GM12891 (cell line): Measurements from ENCODE around the gene RPL13.

ENCODE experiments used
- DNase-seq: peaks from one replicate; pipeline ENCODE4 v3.0.0; 2011; ENCODE audit warnings: low spot score; ENCODE audit not compliant: insufficient read length
- FAIRE-seq: peaks from 2 replicates; lab custom pipeline; 2011; peaks lifted over from hg19 to GRCh38; lab: Jason Lieb, UNC
- PAX5 ChIP-seq: IDR thresholded peaks from 2 replicates; pipeline ENCODE4 v1.6.1; 2011; ENCODE audit warnings: low read length, moderate library complexity, mild to moderate bottlenecking; ENCODE audit not compliant: insufficient read depth, severe bottlenecking
- POLR2A ChIP-seq: IDR thresholded peaks from 2 replicates; pipeline ENCODE4 v1.6.1; 2011; ENCODE audit warnings: low read depth, low read length, control low read depth
- POLR2AphosphoS5 ChIP-seq: IDR thresholded peaks from 2 replicates; pipeline ENCODE4 v1.6.1; 2011; ENCODE audit warnings: low read depth, low read length, control low read depth
- POU2F2 ChIP-seq: IDR thresholded peaks from 2 replicates; pipeline ENCODE4 v1.6.1; 2011; ENCODE audit warnings: low read depth, mild to moderate bottlenecking, control low read depth, low read length, moderate library complexity
- SPI1 ChIP-seq: IDR thresholded peaks from 2 replicates; pipeline ENCODE4 v1.6.1; 2011; ENCODE audit warnings: low read depth, low read length, control low read depth
- TAF1 ChIP-seq: IDR thresholded peaks from 2 replicates; pipeline ENCODE4 v1.6.1; 2011; ENCODE audit warnings: low read depth, low read length, control low read depth

The RPL13 gene

GRCh38 chr16:89571636-89572035 lies 11.2 kb downstream of the RPL13 start:
- TF ChIP-seq PAX5 = no peak
- no peak for TF ChIP-seq SPI1
- no peak for TF ChIP-seq POLR2A
- no peak for TF ChIP-seq POU2F2
- TF ChIP-seq POLR2AphosphoS5 = no peak
- TF ChIP-seq TAF1 = no peak
- no peak for DNase-seq
- FAIRE-seq = no peak

- TF ChIP-seq SPI1 = peak; percentile 48; the same call in 1 of the 2 replicates
- TF ChIP-seq POU2F2 = no peak
- FAIRE-seq (peak; percentile 89), DNase-seq (no peak)
Measured at GRCh38 chr16:89572073-89572484, 11.6 kb downstream of the RPL13 start.

GRCh38 chr16:89572485-89573205 lies 12.2 kb downstream of the RPL13 start:
- FAIRE-seq = peak; percentile 41
- no peak for DNase-seq
- TF ChIP-seq POU2F2 (no peak), POLR2A (no peak), POLR2AphosphoS5 (no peak), PAX5 (no peak), SPI1 (no peak), TAF1 (no peak)

GRCh38 chr16:89573826-89574680 lies 13.6 kb downstream of the RPL13 start:
- FAIRE-seq = no peak
- no peak for DNase-seq
- TF ChIP-seq POU2F2 = no peak
- TF ChIP-seq POLR2A = no peak
- TF ChIP-seq PAX5 = no peak
- TF ChIP-seq POLR2AphosphoS5 = no peak
- no peak for TF ChIP-seq SPI1
- TF ChIP-seq TAF1 = no peak

- peak; percentile 98 for FAIRE-seq
- DNase-seq = peak; percentile 96
Measured at GRCh38 chr16:89574681-89575246, 14.3 kb downstream of the RPL13 start.

GRCh38 chr16:89575247-89576152 lies 15.0 kb downstream of the RPL13 start, which contains the start of gene CPNE7:
TSS of gene CPNE7 (plus strand) at chr16:89575758. CDS start at chr16:89575898, 140 bp downstream.
- FAIRE-seq = peak; percentile 38
- TF ChIP-seq PAX5 (no peak), TAF1 (no peak), POLR2A (no peak), POLR2AphosphoS5 (no peak)
- DNase-seq = peak; percentile 74

More at GRCh38 chr16:89574681-89575246, 14.3 kb downstream of the RPL13 start:
- TF ChIP-seq POLR2A = no peak
- TF ChIP-seq POU2F2 = no peak
- no peak for TF ChIP-seq POLR2AphosphoS5
- TF ChIP-seq TAF1 = no peak
- TF ChIP-seq PAX5 = no peak
- TF ChIP-seq SPI1 = no peak

- FAIRE-seq (no peak), DNase-seq (no peak)
- TF ChIP-seq POLR2AphosphoS5 (no peak), POU2F2 (no peak), POLR2A (no peak), PAX5 (no peak), SPI1 (no peak)
Measured at GRCh38 chr16:89576153-89577054, 15.9 kb downstream of the RPL13 start.
